Fibroblast of lung (primary cell): ENCODE results near the gene TIMM50. TPM values are rescaled to one million over a fixed set of nuclear protein-coding genes. Genes with fewer than 3 reads are reported as not detected.

Experiments used
- DNase-seq, 2 donors: peaks; one replicate each; pipeline versions ENCODE4 v3.0.0 to v3.0.0-alpha.2; 2010; ENCODE audit warnings: low read depth in 2 of 2
- H2AFZ ChIP-seq: 2 replicates; pipeline ENCODE4 v1.5.1; 2012; ENCODE audit warnings: low read length, control low read depth, inconsistent platforms
- H3K27ac ChIP-seq: 2 replicates; pipeline ENCODE4 v1.5.1; 2011; ENCODE audit warnings: low read length, control low read depth; ENCODE audit not compliant: insufficient read depth
- H3K27me3 ChIP-seq: 2 replicates; pipeline ENCODE4 v1.5.1; 2011; ENCODE audit warnings: mild to moderate bottlenecking, low read length; ENCODE audit not compliant: control insufficient read depth, insufficient read depth
- H3K36me3 ChIP-seq: 2 replicates; pipeline ENCODE4 v1.5.1; 2011; ENCODE audit warnings: low read length; ENCODE audit not compliant: control insufficient read depth, insufficient read depth
- H3K4me1 ChIP-seq: 2 replicates; pipeline ENCODE4 v1.5.1; 2011; ENCODE audit warnings: low read length; ENCODE audit not compliant: control insufficient read depth, insufficient read depth; ENCODE audit errors: extremely low read depth
- H3K4me2 ChIP-seq: 2 replicates; pipeline ENCODE4 v1.5.1; 2011; ENCODE audit warnings: low read length, control low read depth; ENCODE audit not compliant: insufficient read depth; ENCODE audit errors: extremely low read depth
- H3K4me3 ChIP-seq, 4 experiments: fragments of 200-600 bp in 1 of 4; sonication (generic) in 1 of 4; replicated peaks in 1 of 4; 2 replicates each; pipeline ENCODE4 v1.5.1; 2011 to 2016; ENCODE audit warnings: low read length in 4 of 4, low read depth in 3 of 4, mild to moderate bottlenecking in 3 of 4, control low read depth in 2 of 4, inconsistent platforms in 1 of 4, mixed read lengths in 1 of 4; ENCODE audit not compliant: insufficient read depth in 1 of 4; ENCODE audit errors: control extremely low read depth in 1 of 4
- H3K79me2 ChIP-seq: 2 replicates; pipeline ENCODE4 v1.5.1; 2012; ENCODE audit warnings: mild to moderate bottlenecking, low read length, inconsistent platforms; ENCODE audit not compliant: control insufficient read depth, insufficient read depth
- H3K9ac ChIP-seq: 2 replicates; pipeline ENCODE4 v1.5.1; 2011; ENCODE audit warnings: mild to moderate bottlenecking, low read length, control low read depth; ENCODE audit not compliant: insufficient read depth
- H3K9me3 ChIP-seq: 2 replicates; pipeline ENCODE4 v1.5.1; 2012; ENCODE audit warnings: low read depth, low read length; ENCODE audit not compliant: control insufficient read depth, insufficient read depth
- H4K20me1 ChIP-seq: 2 replicates; pipeline ENCODE4 v1.5.1; 2011; ENCODE audit warnings: low read length; ENCODE audit not compliant: control insufficient read depth, insufficient read depth; ENCODE audit errors: extremely low read depth
- EZH2 ChIP-seq: IDR thresholded peaks from 2 replicates; pipeline ENCODE4 v1.5.1; 2012; ENCODE audit warnings: low read length, control low read depth, mild to moderate bottlenecking; ENCODE audit errors: missing control alignments
- polyA plus RNA-seq, 2 donors: library from polyadenylated mRNA; depleted of rRNA in 1 of 2; stranded (reverse) in 1 of 2; unstranded in 1 of 2; fragments of >200 nt; gene quantifications; 2 replicates each; pipeline ENCODE4 v1.2.1, GENCODE V29; 2011 to 2012; ENCODE audit warnings: missing spikeins in 1 of 2
- total RNA-seq: library from RNA; depleted of rRNA; stranded (reverse); fragments of >200 nt; gene quantifications from 2 replicates; pipeline ENCODE4 v1.2.1, GENCODE V29; 2014
- TF ChIP-seq, protein P1 (sequence below), 2 donors: IDR thresholded peaks in 1 of 2; conservative IDR thresholded peaks in 1 of 2; 1 replicate in 1 of 2; 2 replicates in 1 of 2; pipeline ENCODE4 v1.5.1; 2011 to 2012; ENCODE audit warnings: low read length in 2 of 2, control low read depth in 1 of 2, inconsistent platforms in 1 of 2, low read depth in 1 of 2, mild to moderate bottlenecking in 1 of 2

The TIMM50 gene
- total and polyA plus RNA-seq, 2 donors (not counting 1 experiment from before 2014, with no cell fraction given), result 43.5 to 45.7 TPM

DNA sequence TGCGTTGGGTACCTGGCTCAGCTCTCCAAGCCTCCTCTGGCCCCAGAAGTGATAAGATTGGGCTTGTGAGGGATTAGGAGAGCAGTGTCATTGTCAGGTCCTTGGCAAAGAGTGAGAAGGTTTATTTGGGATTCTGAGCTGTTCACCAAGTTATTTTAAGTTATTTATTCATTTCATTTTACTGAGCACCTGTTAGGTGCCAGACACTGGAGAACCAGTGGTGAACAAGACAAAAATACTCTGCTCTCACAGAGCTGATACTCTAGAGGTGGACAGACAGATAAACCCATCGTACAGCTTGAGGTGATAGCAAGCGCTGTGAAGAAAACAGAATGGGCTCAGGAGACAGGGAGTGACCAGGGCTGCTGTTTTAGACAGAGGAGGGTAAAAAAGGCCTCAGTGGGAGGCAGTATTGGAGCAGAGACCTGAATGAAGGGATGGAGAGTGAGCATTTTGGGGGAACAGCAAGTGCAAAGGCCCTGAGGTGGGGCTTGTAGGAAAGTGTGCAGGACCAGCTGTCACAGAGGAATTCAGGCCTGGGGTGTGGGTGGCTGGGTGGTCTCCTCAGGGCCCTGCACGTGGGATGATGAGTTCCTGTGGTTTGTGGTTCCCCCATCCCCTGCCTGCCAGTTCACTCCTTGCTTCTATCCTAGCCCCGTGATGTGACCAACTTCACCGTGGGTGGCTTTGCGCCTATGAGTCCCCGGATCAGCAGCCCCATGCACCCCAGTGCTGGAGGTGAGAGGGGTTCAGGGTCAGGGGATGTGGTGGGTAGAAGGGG is 8.7 kb upstream of the TIMM50 start:
- no peak for DNase-seq
- H3K9ac ChIP-seq, result no peak overlapping the region
- peaks cover 53% of the 10 kb centered on the region for H3K36me3 ChIP-seq

GRCh38 chr19:39472746-39473442 is 7.7 kb upstream of the TIMM50 start:
- no peak overlapping the region for H3K4me2 ChIP-seq
- H3K36me3 ChIP-seq, result peaks cover 51% of the 10 kb centered on the region
- no peaks in the 10 kb centered on the region for H3K27me3 ChIP-seq
- no peak for DNase-seq
- H3K4me3 ChIP-seq, result no peak overlapping the region
- H3K79me2 ChIP-seq, result no peaks in the 10 kb centered on the region
- H3K27ac ChIP-seq, result no peak overlapping the region
- H4K20me1 ChIP-seq, result no peaks in the 10 kb centered on the region
- no peak overlapping the region for H2AFZ ChIP-seq
- no peaks in the 10 kb centered on the region for H3K4me1 ChIP-seq
- TF ChIP-seq, protein P1, sequence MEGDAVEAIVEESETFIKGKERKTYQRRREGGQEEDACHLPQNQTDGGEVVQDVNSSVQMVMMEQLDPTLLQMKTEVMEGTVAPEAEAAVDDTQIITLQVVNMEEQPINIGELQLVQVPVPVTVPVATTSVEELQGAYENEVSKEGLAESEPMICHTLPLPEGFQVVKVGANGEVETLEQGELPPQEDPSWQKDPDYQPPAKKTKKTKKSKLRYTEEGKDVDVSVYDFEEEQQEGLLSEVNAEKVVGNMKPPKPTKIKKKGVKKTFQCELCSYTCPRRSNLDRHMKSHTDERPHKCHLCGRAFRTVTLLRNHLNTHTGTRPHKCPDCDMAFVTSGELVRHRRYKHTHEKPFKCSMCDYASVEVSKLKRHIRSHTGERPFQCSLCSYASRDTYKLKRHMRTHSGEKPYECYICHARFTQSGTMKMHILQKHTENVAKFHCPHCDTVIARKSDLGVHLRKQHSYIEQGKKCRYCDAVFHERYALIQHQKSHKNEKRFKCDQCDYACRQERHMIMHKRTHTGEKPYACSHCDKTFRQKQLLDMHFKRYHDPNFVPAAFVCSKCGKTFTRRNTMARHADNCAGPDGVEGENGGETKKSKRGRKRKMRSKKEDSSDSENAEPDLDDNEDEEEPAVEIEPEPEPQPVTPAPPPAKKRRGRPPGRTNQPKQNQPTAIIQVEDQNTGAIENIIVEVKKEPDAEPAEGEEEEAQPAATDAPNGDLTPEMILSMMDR (conservative IDR thresholded peaks at IDR 0.05 in 1 of 2, IDR thresholded peaks at IDR 0.05 in 1 of 2; ENCODE audit: low read depth in 1 of 2, low read length in 2 of 2), result no peak
- no peak for TF ChIP-seq EZH2
- H3K9me3 ChIP-seq, result no peaks in the 10 kb centered on the region
- no peak overlapping the region for H3K9ac ChIP-seq

More for the DNA sequence above, 8.7 kb upstream of the TIMM50 start:
- Histone ChIP-seq H3K9me3 (no peaks in the 10 kb centered on the region), H3K27ac (no peak overlapping the region), H3K4me3 (no peak overlapping the region), H3K4me2 (no peak overlapping the region), H3K27me3 (no peaks in the 10 kb centered on the region), H3K4me1 (no peaks in the 10 kb centered on the region), H4K20me1 (no peaks in the 10 kb centered on the region), H2AFZ (no peak overlapping the region), H3K79me2 (no peaks in the 10 kb centered on the region)
- TF ChIP-seq, protein P1 (conservative IDR thresholded peaks at IDR 0.05 in 1 of 2, IDR thresholded peaks at IDR 0.05 in 1 of 2; ENCODE audit: low read depth in 1 of 2, low read length in 2 of 2), result no peak
- no peak for TF ChIP-seq EZH2

DNA sequence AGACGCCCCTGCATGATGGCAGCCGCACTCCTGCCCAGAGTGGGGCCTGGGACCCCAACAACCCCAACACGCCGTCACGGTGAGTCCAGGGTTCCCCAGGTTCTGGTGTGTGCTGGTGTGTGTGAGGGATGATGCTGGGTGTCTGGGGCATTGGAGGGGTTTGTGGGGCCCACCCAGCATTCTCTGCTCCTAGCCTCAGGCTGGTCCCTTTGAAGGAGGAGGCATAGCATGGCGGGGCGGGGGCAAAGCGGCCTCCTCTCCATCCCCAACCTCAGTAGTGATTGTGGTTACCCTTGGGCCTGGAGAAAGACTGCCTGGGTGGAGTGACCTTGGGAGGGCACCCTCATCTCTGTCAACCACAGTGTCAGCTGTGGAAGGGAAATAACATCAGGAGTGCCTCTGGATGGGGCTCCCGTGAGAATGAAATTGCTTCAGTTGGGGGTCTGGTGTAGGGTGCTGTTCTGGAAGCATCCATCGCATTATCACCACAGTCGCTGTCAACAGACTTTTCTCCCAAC is 7.1 kb upstream of the TIMM50 start:
- Histone ChIP-seq H3K27me3 (no peaks in the 10 kb centered on the region), H4K20me1 (no peaks in the 10 kb centered on the region), H3K27ac (no peak overlapping the region), H3K79me2 (no peaks in the 10 kb centered on the region), H3K4me1 (no peaks in the 10 kb centered on the region), H3K4me3 (no peak overlapping the region), H3K9me3 (no peaks in the 10 kb centered on the region), H3K36me3 (peaks cover 48% of the 10 kb centered on the region), H3K4me2 (no peak overlapping the region), H3K9ac (no peak overlapping the region), H2AFZ (no peak overlapping the region)
- no peak for DNase-seq
- TF ChIP-seq, protein P1 (conservative IDR thresholded peaks at IDR 0.05 in 1 of 2, IDR thresholded peaks at IDR 0.05 in 1 of 2; ENCODE audit: low read depth in 1 of 2, low read length in 2 of 2), result no peak
- TF ChIP-seq EZH2, result no peak
